Measurements from ENCODE around the gene AGAP9.

GRCh38 chr10:47452495-47453140 lies 70.8 kb downstream of the AGAP9 start:
- no peak for TF ChIP-seq POLR2A (IDR thresholded peaks at IDR 0.05)
- no peak for TF ChIP-seq CTCF (IDR thresholded peaks at IDR 0.05)

Measured in body of pancreas (tissue), 4 donors.